Jurkat, Clone E6-1 (cell line): Measurements from ENCODE around the gene AHNAK2.
"Not testable (repeated sequence)": the region's sequence is repeated elsewhere in the genome, so short reads cannot be mapped to it uniquely, and the experiment has no call there.

ENCODE experiments used
- DNase-seq: peaks from one replicate; pipeline ENCODE4 v3.0.0-alpha.2; 2011; ENCODE audit warnings: low read depth, low spot score
- H3K4me3 ChIP-seq: 2 replicates; pipeline ENCODE4 v1.5.1; 2011; ENCODE audit warnings: mild to moderate bottlenecking, low read length, control low read depth, moderate library complexity

Gene AHNAK2

GRCh38 chr14:104965561-104966231 lies 12.5 kb downstream of the AHNAK2 start:
- DNase-seq: no peak
- no peak overlapping the region for H3K4me3 ChIP-seq

- H3K4me3 ChIP-seq: no peak overlapping the region
- DNase-seq: no peak
These were observed 13.6 kb downstream of the AHNAK2 start for GRCh38 chr14:104964546-104964945.

- DNase-seq: no peak
- no peak overlapping the region for H3K4me3 ChIP-seq
These were observed 20.7 kb downstream of the AHNAK2 start for GRCh38 chr14:104957146-104958113.

- DNase-seq: no peak
- H3K4me3 ChIP-seq: no peak overlapping the region
These were observed 21.8 kb downstream of the AHNAK2 start for GRCh38 chr14:104956290-104956890.

DNA sequence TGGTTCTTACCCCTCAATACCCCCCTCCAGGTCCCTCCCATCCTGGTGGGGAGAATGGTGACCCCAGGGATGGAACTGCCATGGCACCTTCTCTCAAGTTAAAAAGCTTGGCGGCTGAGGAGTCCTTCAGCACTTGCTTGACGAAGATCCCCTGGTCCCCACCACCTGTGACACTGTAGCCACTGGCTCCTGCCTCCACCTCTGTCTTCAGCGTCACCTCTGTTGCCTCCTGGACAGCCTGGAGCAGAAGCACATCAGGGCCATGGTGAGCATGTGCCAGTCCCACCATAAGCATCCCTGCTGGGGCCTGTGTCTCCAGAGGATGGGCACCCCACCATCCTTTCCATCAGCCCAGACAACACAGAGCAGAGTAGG lies 22.8 kb downstream of the AHNAK2 start:
- no peak for DNase-seq
- no peak overlapping the region for H3K4me3 ChIP-seq

GRCh38 chr14:104954746-104955395 lies 23.3 kb downstream of the AHNAK2 start:
- H3K4me3 ChIP-seq: no peak overlapping the region
- DNase-seq: no peak

GRCh38 chr14:104953896-104954656 lies 24.1 kb downstream of the AHNAK2 start:
- no peak for DNase-seq

GRCh38 chr14:104953097-104953496 lies 25.1 kb downstream of the AHNAK2 start:
- no peak for DNase-seq
- no peak overlapping the region for H3K4me3 ChIP-seq

More at GRCh38 chr14:104953896-104954656, 24.1 kb downstream of the AHNAK2 start:
- no peak overlapping the region for H3K4me3 ChIP-seq

GRCh38 chr14:104951863-104952657 lies 26.1 kb downstream of the AHNAK2 start:
- H3K4me3 ChIP-seq, DNase-seq: not testable (repeated sequence)

DNA sequence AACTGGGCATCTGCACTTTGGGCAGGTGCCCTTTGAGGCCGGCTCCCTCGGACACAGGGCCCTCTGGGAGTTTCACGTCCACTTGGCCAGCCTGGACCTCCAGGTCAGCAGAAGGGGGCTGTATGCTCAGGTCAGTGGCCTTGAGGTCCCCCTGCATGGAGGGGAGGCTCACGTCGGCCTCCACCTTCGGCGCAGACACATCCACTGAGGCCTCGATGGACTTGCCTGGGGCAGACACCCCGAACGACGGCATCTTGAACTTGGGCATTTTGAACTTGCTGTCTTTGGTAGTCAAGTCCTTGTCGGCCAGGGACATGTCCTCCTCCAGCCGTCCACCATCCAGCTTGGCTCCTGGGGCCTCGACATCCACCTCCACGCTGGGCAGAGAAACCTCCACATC lies 27.5 kb downstream of the AHNAK2 start:
- not testable (repeated sequence) for DNase-seq, H3K4me3 ChIP-seq

GRCh38 chr14:104950021-104950420 lies 28.2 kb downstream of the AHNAK2 start:
- H3K4me3 ChIP-seq: no peak overlapping the region
- no peak for DNase-seq

- H3K4me3 ChIP-seq, DNase-seq: not testable (repeated sequence)
These were observed 28.7 kb downstream of the AHNAK2 start for GRCh38 chr14:104949406-104949955.

- DNase-seq: no peak
- no peak overlapping the region for H3K4me3 ChIP-seq
These were observed 29.5 kb downstream of the AHNAK2 start for GRCh38 chr14:104948736-104949031.

- not testable (repeated sequence) for DNase-seq
These were observed 30.1 kb downstream of the AHNAK2 start for GRCh38 chr14:104947881-104948735.

GRCh38 chr14:104947201-104947600 lies 31.0 kb downstream of the AHNAK2 start:
- not testable (repeated sequence) for DNase-seq, H3K4me3 ChIP-seq

More at GRCh38 chr14:104947881-104948735, 30.1 kb downstream of the AHNAK2 start:
- H3K4me3 ChIP-seq: not testable (repeated sequence)

GRCh38 chr14:104945986-104946965 lies 31.9 kb downstream of the AHNAK2 start:
- not testable (repeated sequence) for DNase-seq, H3K4me3 ChIP-seq
